HUDEP-2 (cell line): ENCODE data around the gene ATP6V0B.
A peak's percentile ranks its signal among the peaks of the same experiment; 100 is the strongest.

ENCODE experiments used
- DNase-seq, 76 experiments: peaks; one replicate each; lab custom pipeline; 2025; ENCODE audit not compliant: unreplicated experiment in 76 of 76; lab: John Stamatoyannopoulos, UW

ATP6V0B gene

DNA sequence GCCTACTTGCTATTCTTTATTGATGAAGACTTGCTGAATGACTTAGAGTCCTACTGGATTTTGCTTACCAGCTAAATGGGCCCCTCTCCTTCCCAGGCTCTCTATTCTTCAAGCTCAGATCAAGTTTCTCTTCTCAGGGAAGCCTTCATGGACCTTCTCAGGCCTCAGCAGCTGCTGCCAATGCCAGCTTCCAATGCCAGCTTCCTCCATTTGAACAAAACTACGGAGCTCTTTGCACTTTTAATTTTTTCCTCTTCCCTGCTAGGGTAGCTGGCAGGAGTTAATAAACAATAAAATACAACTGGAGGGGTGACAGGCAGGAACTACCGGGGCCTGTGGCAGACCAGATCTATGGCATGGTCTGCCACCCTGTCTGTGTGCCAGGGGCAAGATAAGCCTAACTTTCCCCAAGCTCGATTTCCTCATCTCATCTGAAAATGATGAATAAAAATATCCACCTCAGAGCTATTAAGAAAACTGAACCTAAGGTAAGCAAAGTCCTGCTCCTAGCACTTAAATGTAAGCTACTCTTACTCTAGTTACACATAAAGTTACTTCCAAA is 29.0 kb upstream of the ATP6V0B start:
- peak in 5 of 76 experiments; percentile 7 to 41 (median 14) for DNase-seq

DNA sequence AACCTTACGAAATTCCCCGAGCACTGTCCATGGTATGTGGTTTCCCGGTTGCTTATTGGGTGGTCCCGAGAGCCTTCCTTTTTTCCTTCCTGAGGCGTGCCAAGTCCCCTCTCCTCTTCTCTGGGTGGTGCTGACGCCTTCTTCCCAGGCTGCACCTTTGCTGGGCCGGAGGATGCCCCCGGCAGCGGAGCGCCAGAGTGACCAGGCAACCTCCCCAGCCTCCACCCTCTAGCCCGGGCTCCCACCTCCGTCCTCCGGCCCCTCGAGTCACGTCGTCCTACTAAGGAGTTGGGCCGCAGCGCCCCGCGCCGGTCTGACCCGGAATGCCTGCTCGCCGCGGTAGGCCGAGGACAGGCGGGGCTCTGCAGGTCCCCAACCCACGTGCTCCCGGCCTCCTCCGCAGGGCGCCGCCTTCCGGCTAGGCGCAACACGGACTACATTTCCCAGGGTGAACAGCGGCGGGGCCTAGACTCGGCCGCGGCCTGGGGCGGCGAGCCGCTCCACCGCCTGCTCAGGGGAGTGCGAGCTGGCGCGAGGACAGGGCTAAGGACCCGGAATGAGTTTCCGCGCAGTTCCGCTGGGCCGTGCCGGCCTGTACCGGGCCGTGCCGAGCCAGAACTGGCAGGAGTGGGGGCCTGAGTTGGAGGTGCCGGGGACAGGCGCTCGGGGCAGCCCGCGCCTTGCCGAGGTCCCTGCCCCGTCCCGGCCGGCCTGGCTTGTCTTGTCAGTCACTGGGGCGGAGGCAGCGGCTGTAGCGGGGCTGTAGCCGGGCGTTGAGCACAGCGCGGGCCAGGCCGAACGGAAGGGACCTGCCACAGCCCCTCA is 28.3 kb upstream of the ATP6V0B start, which contains the start of gene IPO13:
TSS of gene IPO13 (plus strand) at position 715 of the 825 bp plus-strand sequence. CDS start 651 bp downstream, outside the sequence.
- DNase-seq, result peak in 75 of 76 experiments; percentile 40 to 98 (median 94)

- no peak for DNase-seq
These were observed 27.5 kb upstream of the ATP6V0B start for GRCh38 chr1:43947061-43947873.

DNA sequence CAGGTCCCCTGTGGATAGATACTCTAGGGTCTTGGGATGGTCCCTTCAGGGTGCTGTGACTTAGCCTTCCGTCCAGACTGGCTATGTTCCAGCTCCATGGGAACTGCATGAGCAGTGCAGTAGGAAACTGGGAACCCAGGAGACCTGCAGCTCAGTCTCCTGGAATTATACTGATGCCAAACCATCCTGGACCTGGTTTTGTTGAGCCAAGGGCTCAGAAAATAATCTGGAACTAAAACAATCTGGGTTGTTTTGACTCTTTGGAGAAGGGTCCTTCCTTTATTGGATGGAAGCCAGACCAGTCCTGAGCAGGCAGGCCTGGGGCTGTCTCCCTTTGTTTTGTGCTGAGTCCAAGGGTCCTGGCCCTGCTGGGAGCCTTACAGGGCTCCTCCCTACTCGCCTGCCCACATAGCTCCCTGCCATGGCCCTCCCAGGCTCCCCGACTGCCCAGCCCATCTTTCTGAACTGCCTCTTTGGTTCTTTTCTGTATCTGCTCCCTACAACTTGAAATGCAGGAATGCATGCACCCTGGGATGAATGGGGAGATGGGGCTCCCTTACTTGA is 26.8 kb upstream of the ATP6V0B start:
- no peak for DNase-seq

- no peak for DNase-seq
These were observed 25.1 kb upstream of the ATP6V0B start for GRCh38 chr1:43949678-43950077.

GRCh38 chr1:43951021-43951985 is 23.5 kb upstream of the ATP6V0B start:
- DNase-seq, result no peak

DNA sequence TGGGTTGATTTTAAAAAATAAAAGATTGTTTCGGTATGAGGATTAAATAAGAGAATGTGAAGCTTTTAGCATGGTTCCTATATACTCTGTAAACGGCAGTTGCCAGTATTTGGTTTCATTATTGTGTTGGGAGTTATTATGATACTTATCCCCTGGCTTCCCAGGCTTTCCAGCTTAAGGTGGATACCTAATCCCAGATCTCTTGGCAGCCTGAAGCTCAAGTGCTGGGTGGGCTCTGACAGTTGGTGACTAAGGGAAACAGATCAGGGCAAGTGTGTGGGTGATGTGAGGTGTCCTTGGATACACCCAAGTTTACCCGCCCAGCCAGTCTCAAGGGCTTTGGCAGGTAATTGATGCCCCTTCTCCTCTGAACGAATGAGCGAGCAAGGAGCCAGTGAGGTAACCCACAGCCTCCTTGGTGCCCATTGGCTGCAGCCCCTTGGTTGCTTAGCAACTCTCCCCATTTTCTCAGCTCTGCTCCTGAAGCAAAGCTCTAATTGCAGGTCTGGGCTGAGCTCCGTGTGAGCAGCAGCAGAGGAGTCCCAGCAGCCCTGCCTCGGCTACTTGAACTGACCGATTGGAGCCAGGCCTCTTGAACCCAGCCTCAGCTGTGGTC is 21.9 kb upstream of the ATP6V0B start:
- DNase-seq, result peak in 18 of 76 experiments; percentile 9 to 49 (median 24)

GRCh38 chr1:43953361-43953760 is 21.4 kb upstream of the ATP6V0B start:
- DNase-seq, result no peak

DNA sequence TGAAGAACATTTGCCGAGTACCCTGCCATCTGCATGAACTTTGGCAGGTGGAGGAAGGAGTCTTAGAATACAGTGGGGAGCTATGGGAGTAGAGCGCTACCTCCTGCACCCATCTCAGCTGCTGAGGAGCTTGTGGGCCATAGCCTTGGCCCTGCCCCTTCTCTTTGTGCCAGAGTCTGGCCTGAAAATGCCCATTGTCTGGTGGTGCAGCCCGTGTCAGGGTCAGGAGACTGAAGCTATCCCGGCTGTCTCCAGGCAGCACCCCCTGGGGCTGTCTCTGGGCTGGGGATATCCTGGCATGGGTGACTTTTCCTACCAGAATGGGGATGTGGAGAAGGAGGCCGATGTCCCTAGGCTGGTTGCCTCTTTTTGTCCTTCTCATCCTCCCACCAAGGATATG is 20.7 kb upstream of the ATP6V0B start:
- no peak for DNase-seq

GRCh38 chr1:43956234-43956633 is 18.5 kb upstream of the ATP6V0B start:
- DNase-seq, result no peak

GRCh38 chr1:43957407-43958040 is 17.2 kb upstream of the ATP6V0B start:
- no peak for DNase-seq

DNA sequence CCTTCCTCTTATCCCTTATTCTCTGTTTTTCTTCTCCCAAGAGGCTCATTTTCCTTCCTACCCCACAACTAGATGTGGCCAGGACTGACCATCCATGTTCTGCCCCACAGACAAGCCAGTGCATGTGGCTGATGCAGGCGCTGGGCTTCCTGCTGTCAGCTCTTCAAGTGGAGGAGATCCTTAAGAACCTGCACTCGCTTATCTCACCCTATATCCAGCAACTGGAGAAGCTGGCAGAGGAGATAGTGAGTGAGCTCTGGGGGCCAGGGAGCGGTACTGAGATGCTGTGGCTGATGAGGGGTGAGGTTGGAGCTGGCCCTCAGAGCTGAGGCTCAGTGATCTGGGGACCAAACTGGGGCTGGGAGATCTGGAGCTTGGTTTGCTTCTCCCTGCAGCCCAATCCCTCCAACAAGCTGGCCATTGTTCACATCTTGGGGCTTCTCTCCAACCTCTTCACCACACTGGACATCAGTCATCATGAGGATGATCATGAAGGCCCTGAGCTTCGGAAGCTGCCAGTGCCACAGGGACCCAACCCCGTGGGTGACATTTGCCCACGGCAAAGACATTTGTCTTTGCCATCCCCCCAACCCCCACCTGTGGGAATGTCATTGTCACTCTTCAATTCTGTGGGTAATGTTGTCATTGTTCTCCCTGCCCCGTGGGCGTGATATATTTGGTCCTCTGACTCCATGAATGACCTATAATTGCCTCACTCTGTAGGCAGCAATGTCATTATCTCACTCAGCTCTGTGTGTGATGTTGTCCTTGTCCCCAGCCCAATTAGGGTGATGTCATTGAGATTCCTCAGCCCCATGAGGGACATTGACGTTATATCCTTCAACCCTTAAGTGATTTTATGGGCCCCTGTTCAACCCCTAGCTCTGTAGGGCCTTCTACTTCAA is 16.2 kb upstream of the ATP6V0B start:
- DNase-seq, result peak in 20 of 76 experiments; percentile 9 to 72 (median 24)

DNA sequence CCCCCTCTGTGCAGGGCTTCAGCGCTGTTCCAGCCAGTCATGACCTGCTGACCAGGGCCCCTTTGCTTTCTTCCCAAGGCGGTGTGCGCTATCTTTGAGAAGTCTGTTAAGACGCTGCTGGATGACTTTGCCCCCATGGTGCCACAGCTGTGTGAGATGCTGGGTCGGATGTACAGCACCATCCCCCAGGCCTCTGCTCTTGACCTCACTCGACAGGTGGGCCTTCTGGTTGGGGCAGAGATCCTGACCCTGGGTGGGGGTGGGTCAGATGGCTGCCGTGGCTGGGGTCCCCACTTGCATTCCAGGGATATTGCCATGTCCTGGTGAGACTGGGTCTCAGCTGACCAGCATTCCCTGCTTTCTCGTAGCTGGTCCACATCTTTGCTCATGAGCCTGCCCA is 14.0 kb upstream of the ATP6V0B start:
- no peak for DNase-seq

- no peak for DNase-seq
These were observed 13.1 kb upstream of the ATP6V0B start for GRCh38 chr1:43961692-43962091.

DNA sequence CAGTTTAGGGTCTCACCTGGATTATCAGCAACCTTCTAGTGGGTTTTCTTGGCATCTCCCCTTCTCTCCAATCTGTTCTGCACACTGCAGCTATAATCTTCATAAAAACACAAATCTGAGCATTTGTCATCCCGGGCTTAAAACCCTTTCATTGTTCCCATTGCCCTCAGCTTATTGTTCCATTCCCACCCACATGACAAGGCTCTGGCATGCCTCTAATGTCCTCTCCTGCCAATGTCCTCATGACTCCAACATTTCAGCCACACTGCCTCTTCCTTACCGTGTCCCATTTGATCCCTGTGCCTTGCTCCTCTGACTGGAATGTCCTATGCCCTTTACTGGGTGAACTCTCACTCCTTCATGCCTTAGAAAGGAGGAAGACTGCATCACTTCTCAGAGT is 12.4 kb upstream of the ATP6V0B start:
- DNase-seq, result no peak

- DNase-seq, result no peak
These were observed 11.8 kb upstream of the ATP6V0B start for GRCh38 chr1:43963006-43963405.

DNA sequence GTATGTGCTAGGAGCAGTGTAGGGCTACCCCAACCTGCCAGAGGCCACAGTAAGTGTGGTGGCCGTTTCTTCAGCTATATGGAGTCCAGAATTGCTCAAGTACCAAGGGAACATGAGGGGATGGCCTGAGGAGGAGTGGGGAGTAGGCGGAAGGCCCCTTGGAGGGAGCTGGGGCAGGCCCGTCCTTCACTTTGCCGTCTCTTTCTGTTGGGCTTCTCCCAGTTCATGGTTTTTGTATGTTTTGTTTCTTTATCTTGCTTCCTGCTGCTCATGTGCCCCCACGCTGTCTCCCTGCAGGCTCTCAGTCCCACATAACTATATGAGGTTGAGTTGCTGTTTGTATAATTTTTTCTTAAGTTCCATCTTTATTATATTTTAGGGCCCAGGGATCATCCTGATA is 10.9 kb upstream of the ATP6V0B start:
- DNase-seq, result no peak

DNA sequence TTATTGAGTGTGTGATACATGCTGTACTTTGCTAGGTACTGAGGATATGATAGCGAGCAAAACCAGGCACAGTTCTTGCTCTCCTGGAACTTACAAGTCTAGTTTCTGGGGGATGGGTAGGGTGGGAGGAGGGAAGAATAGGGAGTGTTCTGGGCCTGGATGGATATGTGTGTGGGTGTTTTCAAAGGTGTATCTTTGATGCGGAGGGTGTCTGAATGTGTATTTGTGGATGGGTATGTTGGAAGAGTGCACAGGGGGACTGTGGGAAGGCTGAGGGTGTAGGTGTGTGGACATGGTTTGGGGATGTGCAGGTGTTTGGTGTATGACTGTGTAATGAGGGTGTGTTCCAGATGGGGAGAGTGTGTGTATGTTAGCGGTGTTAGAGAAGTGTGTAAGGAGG is 9.4 kb upstream of the ATP6V0B start:
- DNase-seq, result no peak
